ENCODE measurements around the gene CFL1.

CFL1 gene

GRCh38 chr11:65863889-65864705 lies 6.1 kb upstream of the CFL1 start:
- Histone ChIP-seq H3K4me3 (no peak overlapping the region), H3K9ac (ENCODE audit: insufficient read length) (no peak overlapping the region), H3K36me3 (ENCODE audit: insufficient read depth, low read length) (peaks cover 43% of the 10 kb centered on the region; the same call in 1 of the 2 replicates), H3K9me3 (ENCODE audit: low read depth, low read length) (no peaks in the 10 kb centered on the region), H3K27ac (no peak overlapping the region)
- DNase-seq (ENCODE audit: low read depth, low spot score): no peak
- no peak for TF ChIP-seq POLR2AphosphoS5 (IDR thresholded peaks at IDR 0.05; ENCODE audit: borderline replicate concordance, low read depth, low read length)
- no peak for TF ChIP-seq EZH2 (IDR thresholded peaks at IDR 0.05)
- no peak for TF ChIP-seq FOXP2 (optimal IDR thresholded peaks at IDR 0.05; ENCODE audit: control extremely low read depth, extremely low read length, insufficient read depth)

DNA sequence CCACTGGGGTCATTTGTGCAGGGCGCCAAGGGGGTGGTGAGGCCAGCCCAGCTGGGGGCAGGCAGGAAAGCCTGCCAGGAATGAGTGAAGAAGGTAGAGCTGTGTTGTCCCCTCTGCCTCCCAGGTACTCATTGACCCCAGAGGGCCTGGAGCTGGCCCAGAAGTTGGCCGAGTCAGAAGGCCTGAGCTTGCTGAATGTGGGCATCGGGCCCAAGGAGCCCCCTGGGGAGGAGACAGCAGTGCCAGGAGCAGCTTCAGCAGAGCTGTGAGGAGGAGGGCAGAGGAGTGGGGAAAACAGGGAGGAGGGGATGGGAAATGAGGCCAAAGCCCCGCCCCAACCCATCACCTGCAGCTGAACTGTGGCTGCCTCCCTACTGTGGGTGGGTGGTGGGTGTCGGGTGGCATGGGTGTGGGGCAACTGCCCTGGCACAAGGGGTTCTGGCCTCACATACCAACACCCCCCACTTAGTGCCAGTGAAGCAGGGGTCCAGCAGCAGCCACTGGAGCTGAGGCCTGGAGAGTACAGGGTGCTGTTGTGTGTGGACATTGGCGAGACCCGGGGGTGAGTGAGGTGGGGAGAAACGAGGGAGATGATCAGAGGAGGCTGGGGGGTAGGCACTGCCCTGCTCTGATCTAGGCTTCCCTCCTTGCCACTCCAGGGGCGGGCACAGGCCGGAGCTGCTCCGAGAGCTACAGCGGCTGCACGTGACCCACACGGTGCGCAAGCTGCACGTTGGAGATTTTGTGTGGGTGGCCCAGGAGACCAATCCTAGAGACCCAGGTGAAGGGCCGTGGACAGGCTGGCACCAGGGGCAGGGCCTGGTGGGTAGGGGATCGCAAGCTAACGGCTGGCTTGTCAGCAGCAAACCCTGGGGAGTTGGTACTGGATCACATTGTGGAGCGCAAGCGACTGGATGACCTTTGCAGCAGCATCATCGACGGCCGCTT lies 5.2 kb upstream of the CFL1 start:
- no peak for DNase-seq (ENCODE audit: low read depth, low spot score)
- Histone ChIP-seq H3K27ac (no peak overlapping the region), H3K4me3 (no peak overlapping the region), H3K36me3 (ENCODE audit: insufficient read depth, low read length) (peaks cover 43% of the 10 kb centered on the region; the same call in 1 of the 2 replicates), H3K9me3 (ENCODE audit: low read depth, low read length) (no peaks in the 10 kb centered on the region), H3K9ac (ENCODE audit: insufficient read length) (no peak overlapping the region)
- TF ChIP-seq POLR2AphosphoS5 (IDR thresholded peaks at IDR 0.05; ENCODE audit: borderline replicate concordance, low read depth, low read length) (no peak), FOXP2 (optimal IDR thresholded peaks at IDR 0.05; ENCODE audit: control extremely low read depth, extremely low read length, insufficient read depth) (no peak)

GRCh38 chr11:65862191-65862735 lies 4.3 kb upstream of the CFL1 start:
- Histone ChIP-seq H3K4me3 (no peak overlapping the region), H3K27ac (no peak overlapping the region), H3K9ac (ENCODE audit: insufficient read length) (no peak overlapping the region), H3K9me3 (ENCODE audit: low read depth, low read length) (no peaks in the 10 kb centered on the region), H3K36me3 (ENCODE audit: insufficient read depth, low read length) (peaks cover 43% of the 10 kb centered on the region; the same call in 1 of the 2 replicates)
- no peak for TF ChIP-seq POLR2AphosphoS5 (IDR thresholded peaks at IDR 0.05; ENCODE audit: borderline replicate concordance, low read depth, low read length)
- no peak for TF ChIP-seq FOXP2 (optimal IDR thresholded peaks at IDR 0.05; ENCODE audit: control extremely low read depth, extremely low read length, insufficient read depth)
- TF ChIP-seq EZH2 (IDR thresholded peaks at IDR 0.05): no peak
- no peak for DNase-seq (ENCODE audit: low read depth, low spot score)

- H3K9ac ChIP-seq (ENCODE audit: insufficient read length): peak overlapping the region; percentile 89
- no peak for DNase-seq (ENCODE audit: low read depth, low spot score)
- peaks cover 42% of the 10 kb centered on the region for H3K36me3 ChIP-seq (ENCODE audit: insufficient read depth, low read length)
- no peaks in the 10 kb centered on the region for H3K9me3 ChIP-seq (ENCODE audit: low read depth, low read length)
- TF ChIP-seq EZH2 (IDR thresholded peaks at IDR 0.05): no peak
- no peak for TF ChIP-seq POLR2AphosphoS5 (IDR thresholded peaks at IDR 0.05; ENCODE audit: borderline replicate concordance, low read depth, low read length)
- TF ChIP-seq FOXP2 (optimal IDR thresholded peaks at IDR 0.05; ENCODE audit: control extremely low read depth, extremely low read length, insufficient read depth): no peak
- peak overlapping the region; percentile 87 for H3K4me3 ChIP-seq
- 0 out of 2 replicates have a peak overlapping the region, but pooled peaks have one; percentile 97 for H3K27ac ChIP-seq
These were observed 3.7 kb upstream of the CFL1 start for GRCh38 chr11:65861533-65862183.

DNA sequence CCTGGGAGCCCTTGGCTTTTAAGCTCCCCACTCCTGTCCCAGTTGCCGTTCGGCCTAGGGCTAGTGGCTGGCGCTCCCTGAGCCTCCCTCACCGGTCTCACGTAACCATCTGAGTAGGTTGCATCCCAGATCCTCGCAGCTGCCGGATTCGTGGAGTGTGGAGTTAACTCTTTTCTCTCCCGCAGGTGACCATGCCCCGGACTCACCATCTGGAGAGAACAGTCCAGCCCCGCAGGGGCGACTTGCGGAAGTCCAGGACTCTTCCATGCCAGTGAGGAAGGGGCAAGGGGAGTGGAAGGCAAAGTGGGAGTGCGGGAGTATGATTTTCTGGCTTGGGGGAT lies 3.2 kb upstream of the CFL1 start:
- TF ChIP-seq FOXP2 (optimal IDR thresholded peaks at IDR 0.05; ENCODE audit: control extremely low read depth, extremely low read length, insufficient read depth) (no peak), POLR2AphosphoS5 (IDR thresholded peaks at IDR 0.05; ENCODE audit: borderline replicate concordance, low read depth, low read length) (no peak), EZH2 (IDR thresholded peaks at IDR 0.05) (no peak)
- H3K27ac ChIP-seq: peak overlapping the region; percentile 97
- H3K9ac ChIP-seq (ENCODE audit: insufficient read length): peak overlapping the region; percentile 89
- no peak for DNase-seq (ENCODE audit: low read depth, low spot score)
- peaks cover 47% of the 10 kb centered on the region for H3K36me3 ChIP-seq (ENCODE audit: insufficient read depth, low read length)
- peak overlapping the region; percentile 87 for H3K4me3 ChIP-seq
- H3K9me3 ChIP-seq (ENCODE audit: low read depth, low read length): no peaks in the 10 kb centered on the region

DNA sequence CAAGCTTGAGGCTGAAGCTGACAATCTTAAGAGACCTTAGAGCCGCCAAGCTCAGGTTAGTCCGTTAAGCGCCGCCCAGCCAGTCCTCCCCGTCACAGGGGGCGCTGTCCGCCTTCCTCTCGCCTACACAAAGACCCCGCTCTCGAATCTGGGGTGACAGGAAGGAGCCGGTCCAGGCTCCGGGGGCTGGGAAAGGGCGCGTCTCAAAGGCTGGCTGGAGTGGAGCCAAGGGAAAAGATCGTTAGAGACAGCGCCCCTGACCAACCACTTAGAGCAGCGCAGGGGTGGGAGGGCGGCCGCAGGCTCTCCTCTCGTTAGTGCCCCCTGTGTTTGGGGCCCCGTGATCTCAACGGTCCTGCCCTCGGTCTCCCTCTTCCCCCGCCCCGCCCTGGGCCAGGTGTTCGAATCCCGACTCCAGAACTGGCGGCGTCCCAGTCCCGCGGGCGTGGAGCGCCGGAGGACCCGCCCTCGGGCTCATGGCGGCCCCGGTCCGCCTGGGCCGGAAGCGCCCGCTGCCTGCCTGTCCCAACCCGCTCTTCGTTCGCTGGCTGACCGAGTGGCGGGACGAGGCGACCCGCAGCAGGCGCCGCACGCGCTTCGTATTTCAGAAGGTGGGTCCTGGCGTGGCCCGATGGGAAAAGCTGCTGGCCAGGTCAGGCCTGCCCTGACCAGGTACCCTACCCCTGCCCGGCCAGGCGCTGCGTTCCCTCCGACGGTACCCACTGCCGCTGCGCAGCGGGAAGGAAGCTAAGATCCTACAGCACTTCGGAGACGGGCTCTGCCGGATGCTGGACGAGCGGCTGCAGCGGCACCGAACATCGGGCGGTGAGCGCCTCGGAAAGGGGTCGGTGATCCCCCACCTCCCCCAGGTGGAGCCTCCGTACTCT lies 2.5 kb upstream of the CFL1 start, which contains the start of gene MUS81:
MUS81 (plus strand) TSS at position 156 of the 887 bp plus-strand sequence; CDS start at position 477, 321 bp downstream.
- DNase-seq (ENCODE audit: low read depth, low spot score): peak; percentile 90
- TF ChIP-seq FOXP2 (optimal IDR thresholded peaks at IDR 0.05; ENCODE audit: control extremely low read depth, extremely low read length, insufficient read depth) (no peak), POLR2AphosphoS5 (IDR thresholded peaks at IDR 0.05; ENCODE audit: borderline replicate concordance, low read depth, low read length) (peak; percentile 87)
- Histone ChIP-seq H3K36me3 (ENCODE audit: insufficient read depth, low read length) (peaks cover 51% of the 10 kb centered on the region), H3K9me3 (ENCODE audit: low read depth, low read length) (no peaks in the 10 kb centered on the region), H3K9ac (ENCODE audit: insufficient read length) (peak within 1 kb of the TSS; percentile 97), H3K27ac (peak within 1 kb of the TSS; percentile 97), H3K4me3 (peak within 1 kb of the TSS; percentile 87)

DNA sequence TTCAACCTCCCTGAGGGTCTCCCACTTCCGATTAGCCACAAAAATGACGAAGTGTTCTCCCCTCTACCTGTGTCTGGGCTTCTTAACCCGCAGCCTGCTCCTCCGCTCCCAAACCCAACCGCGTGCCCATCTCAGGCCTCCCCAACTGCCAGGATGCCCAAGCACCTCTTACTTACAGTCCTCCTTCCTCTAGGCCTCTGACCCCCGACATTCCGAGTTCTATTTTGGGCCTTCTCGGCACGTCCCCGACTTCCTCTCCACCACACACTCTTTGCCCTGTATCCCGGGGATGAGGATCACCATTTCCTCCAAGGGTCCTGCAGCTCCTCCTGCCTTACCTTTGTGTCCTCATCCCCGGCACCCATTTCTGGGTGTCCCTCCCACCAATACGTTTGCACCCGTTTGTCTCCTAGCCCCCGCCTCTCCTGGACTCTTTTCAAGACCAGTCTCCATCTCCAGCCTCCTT lies 1.9 kb upstream of the CFL1 start:
- TF ChIP-seq EZH2 (IDR thresholded peaks at IDR 0.05) (no peak), POLR2AphosphoS5 (IDR thresholded peaks at IDR 0.05; ENCODE audit: borderline replicate concordance, low read depth, low read length) (no peak), FOXP2 (optimal IDR thresholded peaks at IDR 0.05; ENCODE audit: control extremely low read depth, extremely low read length, insufficient read depth) (no peak)
- peak overlapping the region; percentile 87 for H3K4me3 ChIP-seq
- H3K9me3 ChIP-seq (ENCODE audit: low read depth, low read length): no peaks in the 10 kb centered on the region
- H3K27ac ChIP-seq: peak overlapping the region; percentile 97
- DNase-seq (ENCODE audit: low read depth, low spot score): no peak
- peak overlapping the region; percentile 89 for H3K9ac ChIP-seq (ENCODE audit: insufficient read length)
- peaks cover 51% of the 10 kb centered on the region for H3K36me3 ChIP-seq (ENCODE audit: insufficient read depth, low read length)

All from SK-N-MC (cell line).